GM21447 (cell line): ENCODE data around the gene ISLR.

Experiments used
- ATAC-seq: cut with Tn5 transposase; IDR thresholded peaks from one replicate; pipeline ENCODE4 v1.9.1; 2021; ENCODE audit not compliant: unreplicated experiment

ISLR gene

GRCh38 chr15:74192751-74193150 lies 19.2 kb downstream of the ISLR start:
- ATAC-seq, result no peak

GRCh38 chr15:74193299-74193718 lies 19.8 kb downstream of the ISLR start:
- ATAC-seq, result no peak

- ATAC-seq, result no peak
Measured at GRCh38 chr15:74193905-74194304, 20.4 kb downstream of the ISLR start.

GRCh38 chr15:74194572-74195559 lies 21.4 kb downstream of the ISLR start:
- ATAC-seq, result no peak

GRCh38 chr15:74196175-74196574 lies 22.7 kb downstream of the ISLR start:
- ATAC-seq, result no peak

- no peak for ATAC-seq
Measured at GRCh38 chr15:74197176-74197965, 23.9 kb downstream of the ISLR start.

GRCh38 chr15:74199297-74199652 lies 25.8 kb downstream of the ISLR start:
- ATAC-seq, result no peak

GRCh38 chr15:74200412-74200815 lies 26.9 kb downstream of the ISLR start:
- ATAC-seq, result no peak

GRCh38 chr15:74200871-74201419 lies 27.4 kb downstream of the ISLR start:
- ATAC-seq, result no peak

- ATAC-seq, result no peak
Measured at GRCh38 chr15:74201710-74202420, 28.4 kb downstream of the ISLR start.

GRCh38 chr15:74202452-74203401 lies 29.2 kb downstream of the ISLR start, which contains the start of gene STRA6:
Gene STRA6 (minus strand): TSS chr15:74202787. CDS start chr15:74202267, 520 bp downstream.
- ATAC-seq, result no peak

GRCh38 chr15:74203914-74204431 lies 30.5 kb downstream of the ISLR start:
- ATAC-seq, result no peak

GRCh38 chr15:74205582-74205947 lies 32.1 kb downstream of the ISLR start:
- ATAC-seq, result no peak

- no peak for ATAC-seq
Measured at GRCh38 chr15:74206801-74207281, 33.3 kb downstream of the ISLR start.

- no peak for ATAC-seq
Measured at GRCh38 chr15:74207652-74208440, 34.3 kb downstream of the ISLR start.

GRCh38 chr15:74208496-74208895 lies 35.0 kb downstream of the ISLR start:
- ATAC-seq, result no peak

- ATAC-seq, result no peak
Measured at GRCh38 chr15:74208901-74209559, 35.5 kb downstream of the ISLR start.

- ATAC-seq, result no peak
Measured at GRCh38 chr15:74209560-74209958, 36.0 kb downstream of the ISLR start.
